ENCODE results near the gene MID2. TPM values are rescaled to one million over a fixed set of nuclear protein-coding genes. Genes with fewer than 3 reads are reported as not detected.
"Not testable (repeated sequence)": the region's sequence is repeated elsewhere in the genome, so short reads cannot be mapped to it uniquely, and the experiment has no call there.

The MID2 gene
- total RNA-seq, 1 donor from 2014 or later: 5.6 TPM

DNA sequence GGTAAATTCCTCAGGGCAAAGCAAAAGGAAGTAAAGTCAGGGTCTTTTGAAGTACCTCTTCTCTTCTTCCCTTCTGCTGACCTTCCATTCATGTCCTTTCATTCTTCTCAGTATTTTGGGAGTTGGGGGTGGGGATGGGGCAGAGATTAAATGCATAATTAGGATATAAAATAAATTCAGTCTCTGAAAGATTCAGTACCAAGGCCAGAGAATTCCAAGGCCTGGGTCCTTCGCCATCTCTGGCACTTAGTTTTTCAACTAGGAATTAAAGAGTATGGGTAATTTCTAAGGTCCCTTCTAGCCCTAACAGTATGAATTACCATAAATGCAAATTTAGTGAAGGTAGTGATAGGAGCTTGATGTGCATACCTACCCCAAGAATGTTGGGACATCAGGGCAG is 108.6 kb downstream of the MID2 start:
- intact Hi-C loops (cut with DNase I): no loop called here
- DNase-seq (ENCODE audit: low spot score): no peak

DNA sequence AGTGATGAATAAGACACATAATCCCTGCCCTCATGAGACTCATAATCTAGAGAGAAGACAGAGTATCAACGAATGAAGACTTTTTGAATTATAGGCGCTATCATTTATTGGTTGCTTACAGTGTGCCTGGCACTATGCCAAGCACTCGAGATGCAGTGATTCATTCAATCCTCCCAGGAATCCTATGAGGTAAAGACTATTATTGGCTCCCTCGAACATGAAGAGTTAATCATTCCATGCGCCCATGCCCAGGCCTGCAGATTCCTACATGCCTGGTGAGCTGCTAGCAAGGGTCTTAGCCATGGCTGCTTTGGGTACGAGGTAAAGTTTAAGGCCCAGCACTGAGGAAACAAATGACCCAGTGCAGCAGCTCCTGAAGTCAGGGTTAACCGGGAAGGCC is 109.5 kb downstream of the MID2 start:
- intact Hi-C loops (cut with DNase I): no loop called here
- no peak for DNase-seq (ENCODE audit: low spot score)

DNA sequence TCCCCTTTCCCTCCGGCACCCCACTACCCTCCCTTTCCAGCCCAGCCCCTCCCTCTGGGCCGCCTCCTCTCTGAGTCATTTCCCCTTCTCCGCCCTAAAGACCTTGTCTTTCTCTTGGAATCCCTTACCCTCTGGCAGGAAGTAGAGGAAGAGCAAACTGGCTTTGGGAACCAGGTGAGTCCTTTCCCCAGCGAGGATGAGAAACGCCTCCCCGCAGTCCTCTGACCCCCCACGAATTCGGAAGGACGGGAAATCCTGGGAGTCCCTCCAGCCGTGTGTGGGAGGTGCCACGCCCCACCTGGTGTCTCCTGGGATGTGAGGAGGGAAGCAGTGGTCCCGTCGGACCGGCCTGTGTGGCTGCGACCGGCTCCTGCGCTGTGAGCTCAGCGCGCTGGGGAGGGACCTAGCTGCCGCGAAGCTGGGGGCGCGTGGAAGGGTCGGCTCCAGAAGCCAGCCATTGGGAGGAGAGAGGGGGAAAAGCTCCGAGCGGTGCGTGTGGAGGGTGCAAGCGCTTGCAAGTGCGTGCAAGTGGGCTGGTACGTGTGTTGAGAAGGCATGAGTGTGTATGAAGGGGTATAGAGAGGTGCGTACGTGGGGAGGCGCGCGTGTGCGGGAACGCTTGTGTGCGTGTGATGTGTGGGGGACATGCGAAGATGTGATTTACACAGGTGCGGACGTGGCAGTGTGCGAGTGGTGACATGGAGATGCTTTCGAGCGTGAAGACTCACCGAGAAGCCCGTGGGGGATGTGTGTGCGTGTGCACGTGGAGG is 110.2 kb downstream of the MID2 start:
- no peak for DNase-seq (ENCODE audit: low spot score)
- intact Hi-C loops (cut with DNase I): no loop called here

DNA sequence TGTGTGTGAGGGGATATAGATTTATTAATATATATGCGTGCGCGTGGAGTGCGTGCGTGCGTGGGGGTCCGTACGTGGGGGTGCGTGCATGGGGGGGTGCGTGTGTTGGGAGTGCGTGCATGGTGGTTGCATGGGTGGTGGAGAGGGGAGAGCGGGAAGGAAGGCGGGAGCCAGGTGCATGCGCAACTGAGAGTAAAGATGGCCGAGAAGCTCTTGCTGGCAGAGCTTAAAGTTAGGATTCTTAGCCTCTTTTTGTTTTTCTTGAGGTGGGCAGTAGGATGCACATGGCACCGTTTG is 110.7 kb downstream of the MID2 start:
- intact Hi-C loops (cut with DNase I): no loop called here

DNA sequence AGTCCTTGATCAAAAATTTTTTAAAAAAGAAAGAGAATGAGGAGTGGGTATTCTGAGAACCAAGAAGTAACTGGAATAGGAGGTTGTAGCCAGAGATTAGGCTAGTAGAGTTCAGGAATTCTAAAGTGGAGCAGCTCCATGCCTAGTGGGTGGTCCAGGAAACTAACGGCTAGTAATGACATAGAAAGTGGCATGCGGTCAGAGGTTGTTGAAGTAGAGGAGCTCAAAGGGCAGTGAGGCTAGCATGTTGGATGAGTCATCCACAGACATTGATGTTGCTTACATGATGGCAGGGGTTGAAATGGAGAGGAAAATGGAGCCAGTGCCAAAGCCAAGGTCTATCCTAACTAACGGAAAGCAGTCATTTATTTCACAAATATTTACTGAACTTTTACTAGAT is 114.4 kb downstream of the MID2 start:
- no peak for DNase-seq (ENCODE audit: low spot score)
- intact Hi-C loops (cut with DNase I): no loop called here

More for the DNA sequence above, 110.7 kb downstream of the MID2 start:
- DNase-seq (ENCODE audit: low spot score): no peak

DNA sequence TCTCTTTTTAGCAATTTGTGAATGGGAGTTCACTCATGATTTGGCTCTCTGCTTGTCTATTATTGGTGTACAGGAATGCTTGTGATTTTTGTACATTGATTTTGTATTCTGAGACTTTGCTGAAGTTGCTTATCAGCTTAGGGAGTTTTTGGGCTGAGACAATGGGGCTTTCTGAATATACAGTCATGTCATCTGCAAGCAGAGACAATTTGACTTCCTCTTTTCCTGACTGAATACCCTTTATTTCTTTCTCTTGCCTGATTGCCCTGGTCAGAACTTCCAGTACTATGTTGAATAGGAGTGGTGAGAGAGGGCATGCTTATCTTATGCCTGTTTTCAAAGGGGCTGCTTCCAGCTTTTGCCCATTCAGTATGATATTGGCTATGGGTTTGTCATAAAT is 129.7 kb downstream of the MID2 start:
- DNase-seq (ENCODE audit: low spot score); intact Hi-C loops (cut with DNase I): not testable (repeated sequence)

DNA sequence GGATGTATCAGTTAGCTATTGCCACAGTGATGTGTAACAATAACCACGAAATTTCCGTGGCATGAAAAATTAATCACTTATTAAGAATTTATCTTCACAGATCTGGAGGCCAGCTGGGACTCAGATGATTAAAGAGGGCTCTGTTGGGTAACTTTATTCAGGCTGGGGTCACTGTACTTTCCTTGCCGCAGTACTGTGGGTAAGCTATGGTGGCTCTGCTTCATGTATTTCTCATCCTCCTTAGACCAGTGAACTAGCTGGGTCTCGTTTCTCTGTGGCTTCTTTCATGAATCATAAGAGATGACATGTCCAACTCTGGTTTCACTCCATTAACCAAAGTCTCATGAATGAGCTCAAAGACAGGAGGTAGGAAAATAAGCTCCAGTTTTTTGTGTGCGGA is 143.0 kb downstream of the MID2 start:
- no peak for DNase-seq (ENCODE audit: low spot score)
- intact Hi-C loops (cut with DNase I): no loop called here

DNA sequence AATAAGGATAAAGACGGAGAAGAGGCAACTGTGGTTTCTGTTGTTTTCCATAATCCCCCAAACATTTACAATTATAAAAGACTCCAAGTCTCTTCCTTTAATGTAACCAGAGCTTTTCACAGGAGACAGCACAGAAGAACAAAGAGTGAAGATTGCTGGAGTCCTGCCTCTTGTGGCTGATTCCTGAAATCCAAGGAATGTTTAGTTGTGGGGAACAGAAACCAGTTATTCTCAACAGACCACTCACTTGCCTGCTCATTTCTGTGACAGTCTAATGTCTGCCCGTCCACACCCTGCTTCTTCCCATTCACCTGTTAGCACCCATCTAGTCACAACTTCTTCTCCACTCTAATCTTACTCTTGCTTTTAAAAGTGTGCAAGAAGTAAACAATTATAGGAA is 144.4 kb downstream of the MID2 start:
- DNase-seq (ENCODE audit: low spot score): no peak
- intact Hi-C loops (cut with DNase I): no loop called here

DNA sequence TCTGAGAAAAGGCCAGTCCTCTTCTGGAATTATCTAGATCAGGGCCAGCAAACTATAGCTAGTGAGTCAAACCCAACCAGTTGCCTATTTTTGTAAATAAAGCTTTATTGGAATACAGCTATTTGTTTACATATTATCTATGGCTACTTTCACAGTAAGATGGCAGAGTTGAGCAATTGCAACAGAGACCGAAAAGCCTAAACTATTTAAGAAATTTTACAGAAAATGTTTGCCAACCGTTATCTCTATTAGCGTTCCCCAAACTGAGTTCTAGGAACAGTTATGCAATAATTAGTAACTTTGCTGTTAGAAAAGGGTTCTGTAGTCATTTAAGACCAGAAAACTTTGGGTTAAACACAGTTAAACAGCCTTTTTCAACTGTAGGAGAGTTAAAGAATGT is 146.0 kb downstream of the MID2 start:
- no peak for DNase-seq (ENCODE audit: low spot score)
- intact Hi-C loops (cut with DNase I): no loop called here

Other genes starting within 250 kb of the MID2 start
- gene PRPS1, start 197.4 kb upstream of the MID2 start, total RNA-seq: 22.7 TPM
- 33.0 TPM for gene TSC22D3, start 50.1 kb upstream of the MID2 start, total RNA-seq
- gene NCBP2L, start 48.1 kb upstream of the MID2 start, total RNA-seq: not detected
- not detected for gene TEX13B, start 156.5 kb downstream of the MID2 start, total RNA-seq
- gene VSIG1, start 219.2 kb downstream of the MID2 start, total RNA-seq: not detected

All from cardiac septum (tissue), 1 donor.